DMS114 treated with DMSO at 0.1 percent for 48 hours (cell line): ENCODE results near the gene CTNNA2.

Experiments used
- DNase-seq: peaks from one replicate; lab custom pipeline; 2025; ENCODE audit not compliant: unreplicated experiment; lab: John Stamatoyannopoulos, UW

CTNNA2 gene

GRCh38 chr2:79512442-79513401 is at the start of gene CTNNA2:
Gene CTNNA2 (plus strand): TSS chr2:79513051.
- DNase-seq: peak; percentile 39

- DNase-seq: no peak
Observed at GRCh38 chr2:79487399-79487798, 25.5 kb upstream of the CTNNA2 start.

- DNase-seq: no peak
Observed at GRCh38 chr2:79511320-79511951, 1.4 kb upstream of the CTNNA2 start.

GRCh38 chr2:79513711-79514110 is 860 bp downstream of the CTNNA2 start:
- DNase-seq: no peak

GRCh38 chr2:79529636-79530035 is 16.8 kb downstream of the CTNNA2 start:
- no peak for DNase-seq

GRCh38 chr2:79530443-79530842 is 17.6 kb downstream of the CTNNA2 start:
- DNase-seq: peak; percentile 4

- no peak for DNase-seq
Observed at GRCh38 chr2:79547568-79547967, 34.7 kb downstream of the CTNNA2 start.

GRCh38 chr2:79552653-79553052 is 39.8 kb downstream of the CTNNA2 start:
- no peak for DNase-seq

GRCh38 chr2:79554899-79555298 is 42.0 kb downstream of the CTNNA2 start:
- DNase-seq: no peak

- no peak for DNase-seq
Observed at GRCh38 chr2:79564065-79564464, 51.2 kb downstream of the CTNNA2 start.

GRCh38 chr2:79569048-79569447 is 56.2 kb downstream of the CTNNA2 start:
- no peak for DNase-seq

- no peak for DNase-seq
Observed at GRCh38 chr2:79573895-79574674, 61.2 kb downstream of the CTNNA2 start.

- no peak for DNase-seq
Observed at GRCh38 chr2:79576451-79576850, 63.6 kb downstream of the CTNNA2 start.

GRCh38 chr2:79578952-79579351 is 66.1 kb downstream of the CTNNA2 start:
- DNase-seq: no peak

GRCh38 chr2:79580175-79580574 is 67.3 kb downstream of the CTNNA2 start:
- DNase-seq: no peak

- DNase-seq: no peak
Observed at GRCh38 chr2:79585701-79586433, 73.0 kb downstream of the CTNNA2 start.

GRCh38 chr2:79591281-79591680 is 78.4 kb downstream of the CTNNA2 start:
- DNase-seq: no peak

GRCh38 chr2:79593237-79593867 is 80.5 kb downstream of the CTNNA2 start:
- no peak for DNase-seq

- no peak for DNase-seq
Observed at GRCh38 chr2:79596403-79596802, 83.6 kb downstream of the CTNNA2 start.

GRCh38 chr2:79604748-79605147 is 91.9 kb downstream of the CTNNA2 start:
- no peak for DNase-seq
